Retinal pigment epithelial cell (primary cell): ENCODE measurements around the gene DPP7.

Experiments used
- DNase-seq: peaks from one replicate; pipeline ENCODE4 v3.0.0-alpha.2; 2010; ENCODE audit warnings: low read depth
- H3K4me3 ChIP-seq: 2 replicates; pipeline ENCODE4 v1.5.1; 2011; ENCODE audit warnings: mild to moderate bottlenecking, low read length, control low read depth, moderate library complexity
- TF ChIP-seq, protein P1 (sequence below): conservative IDR thresholded peaks from 2 replicates; pipeline ENCODE4 v1.5.1; 2011; ENCODE audit warnings: low read depth, low read length, control low read depth, inconsistent platforms

The DPP7 gene

DNA sequence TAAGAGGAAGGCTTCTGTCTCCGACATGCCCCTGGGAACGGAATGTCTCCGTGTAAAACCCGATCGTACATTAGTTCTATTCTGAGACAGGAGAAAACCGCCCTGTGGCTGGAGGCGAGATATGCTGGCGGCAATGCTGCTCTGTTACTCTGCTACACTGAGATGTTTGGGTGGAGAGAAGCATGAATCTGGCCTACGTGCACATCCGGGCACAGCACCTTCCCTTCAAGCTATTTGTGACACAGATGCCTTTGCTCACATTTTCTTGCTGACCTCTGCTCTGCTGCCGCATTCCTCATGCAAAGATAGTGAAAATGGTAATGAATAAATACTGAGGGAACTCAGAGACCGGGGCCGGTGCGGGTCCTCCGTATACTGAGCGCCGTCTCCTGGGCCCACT is 2.2 kb upstream of the DPP7 start:
- DNase-seq = no peak
- TF ChIP-seq, protein P1, sequence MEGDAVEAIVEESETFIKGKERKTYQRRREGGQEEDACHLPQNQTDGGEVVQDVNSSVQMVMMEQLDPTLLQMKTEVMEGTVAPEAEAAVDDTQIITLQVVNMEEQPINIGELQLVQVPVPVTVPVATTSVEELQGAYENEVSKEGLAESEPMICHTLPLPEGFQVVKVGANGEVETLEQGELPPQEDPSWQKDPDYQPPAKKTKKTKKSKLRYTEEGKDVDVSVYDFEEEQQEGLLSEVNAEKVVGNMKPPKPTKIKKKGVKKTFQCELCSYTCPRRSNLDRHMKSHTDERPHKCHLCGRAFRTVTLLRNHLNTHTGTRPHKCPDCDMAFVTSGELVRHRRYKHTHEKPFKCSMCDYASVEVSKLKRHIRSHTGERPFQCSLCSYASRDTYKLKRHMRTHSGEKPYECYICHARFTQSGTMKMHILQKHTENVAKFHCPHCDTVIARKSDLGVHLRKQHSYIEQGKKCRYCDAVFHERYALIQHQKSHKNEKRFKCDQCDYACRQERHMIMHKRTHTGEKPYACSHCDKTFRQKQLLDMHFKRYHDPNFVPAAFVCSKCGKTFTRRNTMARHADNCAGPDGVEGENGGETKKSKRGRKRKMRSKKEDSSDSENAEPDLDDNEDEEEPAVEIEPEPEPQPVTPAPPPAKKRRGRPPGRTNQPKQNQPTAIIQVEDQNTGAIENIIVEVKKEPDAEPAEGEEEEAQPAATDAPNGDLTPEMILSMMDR = no peak

GRCh38 chr9:137116027-137116507 is 1.5 kb upstream of the DPP7 start:
- DNase-seq = no peak
- no peak overlapping the region for H3K4me3 ChIP-seq
- TF ChIP-seq, protein P1 = no peak

More for the DNA sequence above, 2.2 kb upstream of the DPP7 start:
- H3K4me3 ChIP-seq = no peak overlapping the region

- TF ChIP-seq, protein P1 = no peak
- no peak for DNase-seq
- H3K4me3 ChIP-seq = no peak overlapping the region
Observed at GRCh38 chr9:137115394-137116026, 977 bp upstream of the DPP7 start.

- no peak for DNase-seq
- peak overlapping the region; percentile 43 for H3K4me3 ChIP-seq
- TF ChIP-seq, protein P1 = no peak
Observed at GRCh38 chr9:137114220-137114612, 317 bp downstream of the DPP7 start.

GRCh38 chr9:137113385-137114159 is 961 bp downstream of the DPP7 start:
- DNase-seq = no peak
- TF ChIP-seq, protein P1 = no peak
- H3K4me3 ChIP-seq = peak overlapping the region; percentile 33

GRCh38 chr9:137112564-137113384 is 1.8 kb downstream of the DPP7 start:
- no peak overlapping the region for H3K4me3 ChIP-seq
- TF ChIP-seq, protein P1 = no peak
- no peak for DNase-seq
